ENCODE results near the gene METAP2. TPM values are rescaled to one million over a fixed set of nuclear protein-coding genes. Genes with fewer than 3 reads are reported as not detected.
A peak's percentile ranks its signal among the peaks of the same experiment; 100 is the strongest.

Gene METAP2
- total RNA-seq, result 121 TPM in 2 replicates

DNA sequence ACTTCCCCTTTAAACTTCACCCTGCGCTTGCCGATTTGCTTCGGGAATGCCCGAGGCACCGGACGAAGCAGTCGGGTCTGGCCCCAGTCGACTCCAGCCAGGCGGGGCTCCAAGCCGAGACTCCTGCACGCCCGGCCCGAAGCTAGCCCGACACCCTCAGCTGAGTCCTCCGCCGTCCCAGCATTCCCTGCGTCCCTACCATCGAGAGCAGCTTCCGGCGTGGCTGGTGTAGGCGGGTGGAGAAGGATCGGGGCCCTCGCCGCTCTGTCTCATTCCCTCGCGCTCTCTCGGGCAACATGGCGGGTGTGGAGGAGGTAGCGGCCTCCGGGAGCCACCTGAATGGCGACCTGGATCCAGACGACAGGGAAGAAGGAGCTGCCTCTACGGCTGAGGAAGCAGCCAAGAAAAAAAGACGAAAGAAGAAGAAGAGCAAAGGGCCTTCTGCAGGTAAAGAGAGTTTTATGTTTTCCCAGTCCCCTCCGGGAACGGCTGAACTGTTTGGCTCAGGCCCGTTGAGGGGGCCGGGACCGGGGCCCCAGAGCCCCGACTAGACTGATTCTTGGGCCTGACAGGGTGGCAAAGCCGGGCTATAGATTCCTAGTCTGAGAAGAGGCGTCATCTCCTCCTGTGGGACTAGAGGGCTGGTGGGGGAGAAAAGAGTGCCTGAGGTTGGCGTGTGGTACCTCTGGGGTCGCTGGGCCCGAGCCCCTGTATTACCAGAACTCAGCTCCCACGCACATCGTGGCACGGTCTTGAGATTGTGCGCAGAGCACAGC lies at the start of gene METAP2:
TSS of gene METAP2 (plus strand) at position 269 of the 776 bp plus-strand sequence. CDS start at position 297, 28 bp downstream.

DNA sequence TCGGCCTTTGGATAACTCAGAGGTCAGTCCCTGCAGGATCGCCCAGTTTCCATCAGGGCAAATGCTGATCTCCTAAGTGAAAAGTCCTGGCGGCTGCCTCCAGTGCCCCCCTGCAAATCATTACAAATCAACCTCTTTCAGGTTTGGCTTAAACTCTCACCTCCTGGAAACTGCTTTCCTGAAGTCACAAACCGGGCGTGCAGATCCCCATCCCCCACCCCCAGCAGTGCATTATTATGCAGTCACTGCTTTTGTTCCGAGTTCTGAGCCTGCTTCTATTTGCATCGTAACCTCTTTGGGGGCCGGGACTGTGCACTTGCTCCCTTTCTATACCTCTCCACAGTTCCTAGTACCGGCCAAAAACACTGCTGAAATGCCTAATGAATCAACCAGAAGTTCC lies 77.4 kb downstream of the METAP2 start, which contains the start of gene USP44:
TSS of gene USP44 (minus strand) at position 172 of the 400 bp plus-strand sequence. CDS start 17,220 bp downstream, outside the sequence.

Small RNAs within 50 kb of the gene (small RNA-seq; reads per million reads assigned to genes)
- 0.70 reads per million, percentile 4 among the genes with 10 or more reads in this experiment for gene RNU6-735P

Other genes starting within 250 kb of the METAP2 start
- gene USP44, start 77.3 kb downstream of the METAP2 start, total RNA-seq, result 0.27 and 1.7 TPM in 2 replicates